Spinal cord (tissue), 10 donors: ENCODE data around the gene ABCB11. TPM values are rescaled to one million over a fixed set of nuclear protein-coding genes. Genes with fewer than 3 reads are reported as not detected.

Experiments
- DNase-seq, 6 donors: peaks; one replicate each; pipeline versions ENCODE4 v3.0.0 to v3.0.0-alpha.2; 2013 to 2015; ENCODE audit warnings: low spot score in 6 of 6, low read depth in 4 of 6
- H3K27ac ChIP-seq: one replicate; pipeline ENCODE4 v1.5.1; 2013; ENCODE audit warnings: low read depth, low read length, control low read depth
- H3K27me3 ChIP-seq: one replicate; pipeline ENCODE4 v1.6.1; 2013; ENCODE audit warnings: low read length; ENCODE audit not compliant: control insufficient read depth, insufficient read depth
- H3K36me3 ChIP-seq: one replicate; pipeline ENCODE4 v1.6.1; 2013; ENCODE audit warnings: low read length; ENCODE audit not compliant: control insufficient read depth, insufficient read depth
- H3K4me1 ChIP-seq: one replicate; pipeline ENCODE4 v1.6.1; 2013; ENCODE audit warnings: low read length; ENCODE audit not compliant: control insufficient read depth, insufficient read depth
- H3K4me3 ChIP-seq: one replicate; pipeline ENCODE4 v1.5.1; 2013; ENCODE audit warnings: low read depth, low read length, control low read depth
- H3K9me3 ChIP-seq: one replicate; pipeline ENCODE4 v1.6.1; 2013; ENCODE audit warnings: low read length; ENCODE audit not compliant: control insufficient read depth, insufficient read depth
- WGBS: methylation state at CpG from one replicate; pipeline ENCODE4 v1.1.5; 2013; ENCODE audit warnings: missing lambda C conversion rate; ENCODE audit not compliant: insufficient coverage; 5-methylcytosine and 5-hydroxymethylcytosine counted together
- polyA plus RNA-seq, 2 donors: library from polyadenylated mRNA; unstranded; fragments of 120-200 nt; gene quantifications; one replicate each; pipeline ENCODE4 v1.2.1, GENCODE V29; 2013; ENCODE audit not compliant: insufficient read length in 2 of 2
- total RNA-seq, 2 donors: library from RNA; depleted of rRNA in 1 of 2; stranded (reverse); fragments of 120-200 nt in 1 of 2; fragments of >200 nt in 1 of 2; gene quantifications; one replicate each; pipeline versions ENCODE4 v1.2.3 to v1.2.4, GENCODE V29; 2013 to 2014
- donor health status: healthy.

ABCB11 gene
- total and polyA plus RNA-seq, 4 donors = 0.19 to 0.66 (median 0.25) TPM

- Histone ChIP-seq H3K27me3 (no peaks in the 10 kb centered on the region), H3K4me1 (no peaks in the 10 kb centered on the region), H3K27ac (no peak overlapping the region), H3K9me3 (peaks cover 1% of the 10 kb centered on the region), H3K36me3 (no peaks in the 10 kb centered on the region), H3K4me3 (no peak overlapping the region)
- no CpG with 5 or more reads among the region's 1 CpG for WGBS
- DNase-seq = no peak
These were observed 31.4 kb downstream of the ABCB11 start for GRCh38 chr2:168999668-169000213.

- Histone ChIP-seq H3K27ac (no peak overlapping the region), H3K4me3 (no peak overlapping the region)
- WGBS = no CpG with 5 or more reads among the region's 4 CpGs
These were observed 32.4 kb downstream of the ABCB11 start for GRCh38 chr2:168998609-168999211.

GRCh38 chr2:168997794-168998193 is 33.3 kb downstream of the ABCB11 start:
- no peak overlapping the region for H3K27ac ChIP-seq
- H3K4me1 ChIP-seq = no peaks in the 10 kb centered on the region
- no peaks in the 10 kb centered on the region for H3K36me3 ChIP-seq
- H3K4me3 ChIP-seq = no peak overlapping the region
- WGBS = no CpG with 5 or more reads among the region's 1 CpG
- no peaks in the 10 kb centered on the region for H3K27me3 ChIP-seq
- no peak for DNase-seq
- H3K9me3 ChIP-seq = peaks cover 1% of the 10 kb centered on the region

More at GRCh38 chr2:168998609-168999211, 32.4 kb downstream of the ABCB11 start:
- H3K36me3 ChIP-seq = no peaks in the 10 kb centered on the region
- H3K9me3 ChIP-seq = peaks cover 1% of the 10 kb centered on the region
- no peaks in the 10 kb centered on the region for H3K27me3 ChIP-seq
- DNase-seq = no peak
- no peaks in the 10 kb centered on the region for H3K4me1 ChIP-seq

GRCh38 chr2:168997118-168997521 is 34.0 kb downstream of the ABCB11 start:
- no peaks in the 10 kb centered on the region for H3K4me1 ChIP-seq
- H3K4me3 ChIP-seq = no peak overlapping the region
- peak in 2 of 6 donors; percentile 23 to 74 for DNase-seq
- no peak overlapping the region for H3K27ac ChIP-seq
- no peaks in the 10 kb centered on the region for H3K27me3 ChIP-seq
- no peaks in the 10 kb centered on the region for H3K36me3 ChIP-seq
- 40% methylated on average over 1 of the region's 1 CpG for WGBS
- H3K9me3 ChIP-seq = no peaks in the 10 kb centered on the region

- no peak overlapping the region for H3K27ac ChIP-seq
- H3K4me3 ChIP-seq = no peak overlapping the region
- no peak for DNase-seq
- no CpG with 5 or more reads among the region's 1 CpG for WGBS
- no peaks in the 10 kb centered on the region for H3K4me1 ChIP-seq
- H3K27me3 ChIP-seq = no peaks in the 10 kb centered on the region
- no peaks in the 10 kb centered on the region for H3K9me3 ChIP-seq
- H3K36me3 ChIP-seq = no peaks in the 10 kb centered on the region
These were observed 35.4 kb downstream of the ABCB11 start for GRCh38 chr2:168995744-168996143.

GRCh38 chr2:168993538-168993937 is 37.6 kb downstream of the ABCB11 start:
- peak in 1 of 6 donors; percentile 36 for DNase-seq
- H3K4me1 ChIP-seq = no peaks in the 10 kb centered on the region
- no peaks in the 10 kb centered on the region for H3K27me3 ChIP-seq
- H3K36me3 ChIP-seq = no peaks in the 10 kb centered on the region
- no peaks in the 10 kb centered on the region for H3K9me3 ChIP-seq
- H3K4me3 ChIP-seq = no peak overlapping the region
- H3K27ac ChIP-seq = no peak overlapping the region
- WGBS = no CpG with 5 or more reads among the region's 3 CpGs

- no peaks in the 10 kb centered on the region for H3K36me3 ChIP-seq
- H3K4me3 ChIP-seq = no peak overlapping the region
- H3K4me1 ChIP-seq = no peaks in the 10 kb centered on the region
- H3K27me3 ChIP-seq = no peaks in the 10 kb centered on the region
- DNase-seq = no peak
- H3K9me3 ChIP-seq = no peaks in the 10 kb centered on the region
- no peak overlapping the region for H3K27ac ChIP-seq
- 100% methylated on average over 1 of the region's 7 CpGs for WGBS
These were observed 38.4 kb downstream of the ABCB11 start for GRCh38 chr2:168992591-168993349.

- 100% methylated on average over 2 of the region's 3 CpGs for WGBS
- DNase-seq = no peak
- Histone ChIP-seq H3K27ac (no peak overlapping the region), H3K27me3 (no peaks in the 10 kb centered on the region), H3K4me1 (no peaks in the 10 kb centered on the region), H3K36me3 (no peaks in the 10 kb centered on the region), H3K9me3 (no peaks in the 10 kb centered on the region), H3K4me3 (no peak overlapping the region)
These were observed 39.1 kb downstream of the ABCB11 start for GRCh38 chr2:168992026-168992425.

GRCh38 chr2:168988755-168989154 is 42.4 kb downstream of the ABCB11 start:
- Histone ChIP-seq H3K4me3 (no peak overlapping the region), H3K36me3 (no peaks in the 10 kb centered on the region), H3K27ac (no peak overlapping the region), H3K4me1 (no peaks in the 10 kb centered on the region), H3K27me3 (no peaks in the 10 kb centered on the region), H3K9me3 (no peaks in the 10 kb centered on the region)
- DNase-seq = no peak
- WGBS = no CpG with 5 or more reads among the region's 1 CpG
